Uterus (tissue), 4 donors: ENCODE measurements around the gene HIP1R. TPM values are rescaled to one million over a fixed set of nuclear protein-coding genes. Genes with fewer than 3 reads are reported as not detected.
A peak's percentile ranks its signal among the peaks of the same experiment; 100 is the strongest.

Experiments used
- DNase-seq, 2 donors: peaks; one replicate each; pipeline ENCODE4 v3.0.0-alpha.2; 2019 to 2020
- H3K27ac ChIP-seq, 2 donors: fragments of 200-600 bp; sonication (generic); 1 replicate in 1 of 2; 2 replicates in 1 of 2; pipeline ENCODE4 v1.5.1; 2016 to 2018
- H3K27me3 ChIP-seq, 2 donors: fragments of 200-600 bp; sonication (generic); one replicate each; pipeline ENCODE4 v1.5.1; 2018 to 2019; ENCODE audit warnings: control low read depth in 1 of 2
- H3K36me3 ChIP-seq, 2 donors: fragments of 200-600 bp; sonication (generic); one replicate each; pipeline ENCODE4 v1.5.1; 2019; ENCODE audit warnings: control low read depth in 1 of 2
- H3K4me1 ChIP-seq, 2 donors: fragments of 200-600 bp; sonication (generic); one replicate each; pipeline ENCODE4 v1.5.1; 2018 to 2019; ENCODE audit warnings: control low read depth in 1 of 2
- H3K4me3 ChIP-seq, 2 donors: fragments of 200-600 bp; sonication (generic); 1 replicate in 1 of 2; 2 replicates in 1 of 2; pipeline ENCODE4 v1.5.1; 2018 to 2019; ENCODE audit warnings: mild to moderate bottlenecking in 1 of 2
- H3K9me3 ChIP-seq, 2 donors: fragments of 200-600 bp; sonication (generic); one replicate each; pipeline ENCODE4 v1.5.1; 2019; ENCODE audit warnings: control low read depth in 1 of 2
- CTCF ChIP-seq, 4 experiments: fragments of 200-600 bp in 2 of 4; fragments of 450-650 bp in 2 of 4; sonication (generic) in 2 of 4; IDR thresholded peaks; one replicate each; pipeline ENCODE4 v1.5.1; 2016 to 2019; ENCODE audit warnings: antibody characterized with exemption in 4 of 4, mild to moderate bottlenecking in 2 of 4, moderate library complexity in 1 of 4
- POLR2A ChIP-seq, 2 donors: fragments of 450-650 bp; IDR thresholded peaks; one replicate each; pipeline ENCODE4 v1.6.1; 2016; ENCODE audit warnings: antibody characterized with exemption in 2 of 2, mild to moderate bottlenecking in 1 of 2, moderate library complexity in 1 of 2
- intact Hi-C: fragments of 100-400 bp; cut with DNase I; formaldehyde crosslinking; loops from one replicate; pipeline ENCODE4 v1.15.1; 2023; ENCODE audit warnings: low total_unique reads
- total RNA-seq, 4 donors: library from RNA; depleted of rRNA in 3 of 4; stranded (reverse); fragments of >200 nt in 3 of 4; gene quantifications; one replicate each; pipeline versions ENCODE4 v1.1.0 to v1.2.4, GENCODE V29; 2014 to 2023
- donor health status: DM: yes; HTN: yes; CAD: no.

The HIP1R gene
- total RNA-seq, 4 donors from 2014 or later, result 2.9 to 31.3 (median 25.8) TPM

GRCh38 chr12:122880668-122881067 lies 45.4 kb downstream of the HIP1R start:
- H3K9me3 ChIP-seq, result no peaks in the 10 kb centered on the region
- H3K27ac ChIP-seq, result peak overlapping the region; percentile 28 to 63
- H3K4me3 ChIP-seq, result no peak overlapping the region
- H3K27me3 ChIP-seq, result no peaks in the 10 kb centered on the region
- intact Hi-C loops, result no loop called here
- no peaks in the 10 kb centered on the region for H3K36me3 ChIP-seq
- TF ChIP-seq CTCF (IDR thresholded peaks at IDR 0.05) (peak in 3 of 4 experiments; percentile 23 to 37 (median 35)), POLR2A (IDR thresholded peaks at IDR 0.05) (no peak)
- H3K4me1 ChIP-seq, result peaks cover 0 to 5% of the 10 kb centered on the region in 2 donors
- peak in 1 of 2 donors; percentile 29 for DNase-seq

GRCh38 chr12:122882908-122883558 lies 47.8 kb downstream of the HIP1R start:
- Histone ChIP-seq H3K9me3 (no peaks in the 10 kb centered on the region), H3K4me3 (no peak overlapping the region), H3K27ac (peak overlapping the region in 1 of 2 donors; percentile 50), H3K27me3 (no peaks in the 10 kb centered on the region), H3K4me1 (peaks cover 0 to 9% of the 10 kb centered on the region in 2 donors), H3K36me3 (no peaks in the 10 kb centered on the region)
- intact Hi-C loops, result no loop called here
- DNase-seq, result no peak
- TF ChIP-seq POLR2A (IDR thresholded peaks at IDR 0.05) (no peak), CTCF (IDR thresholded peaks at IDR 0.05) (no peak)

GRCh38 chr12:122884091-122884826 lies 49.0 kb downstream of the HIP1R start:
- Histone ChIP-seq H3K4me3 (no peak overlapping the region), H3K27me3 (no peaks in the 10 kb centered on the region), H3K9me3 (no peaks in the 10 kb centered on the region), H3K36me3 (no peaks in the 10 kb centered on the region), H3K27ac (peak overlapping the region in 1 of 2 donors; percentile 50), H3K4me1 (peaks cover 0 to 9% of the 10 kb centered on the region in 2 donors)
- intact Hi-C loops, result no loop called here
- no peak for DNase-seq
- TF ChIP-seq CTCF (IDR thresholded peaks at IDR 0.05), result no peak
- no peak for TF ChIP-seq POLR2A (IDR thresholded peaks at IDR 0.05)

- TF ChIP-seq POLR2A (IDR thresholded peaks at IDR 0.05), result no peak
- TF ChIP-seq CTCF (IDR thresholded peaks at IDR 0.05), result no peak
- Histone ChIP-seq H3K36me3 (no peaks in the 10 kb centered on the region), H3K27me3 (no peaks in the 10 kb centered on the region), H3K9me3 (no peaks in the 10 kb centered on the region), H3K27ac (peak overlapping the region in 1 of 2 donors; percentile 16), H3K4me3 (no peak overlapping the region), H3K4me1 (peaks cover 0 to 8% of the 10 kb centered on the region in 2 donors)
- no peak for DNase-seq
- intact Hi-C loops, result no loop called here
Measured at GRCh38 chr12:122884860-122885259, 49.6 kb downstream of the HIP1R start.

- H3K27ac ChIP-seq, result no peak overlapping the region
- intact Hi-C loops, result no loop called here
- H3K27me3 ChIP-seq, result no peaks in the 10 kb centered on the region
- H3K4me1 ChIP-seq, result peaks cover 0 to 15% of the 10 kb centered on the region in 2 donors
- TF ChIP-seq POLR2A (IDR thresholded peaks at IDR 0.05) (no peak), CTCF (IDR thresholded peaks at IDR 0.05) (no peak)
- no peak overlapping the region for H3K4me3 ChIP-seq
- no peak for DNase-seq
- no peaks in the 10 kb centered on the region for H3K36me3 ChIP-seq
- H3K9me3 ChIP-seq, result no peaks in the 10 kb centered on the region
Measured at GRCh38 chr12:122886161-122886560, 50.9 kb downstream of the HIP1R start.
